Hepatic stellate cell (primary cell): ENCODE data around the gene ROBO2.

ENCODE experiments used
- DNase-seq: peaks from one replicate; pipeline ENCODE4 v3.0.0; 2011; ENCODE audit warnings: low spot score

ROBO2 gene

GRCh38 chr3:77190374-77190773 is 150.5 kb downstream of the ROBO2 start:
- no peak for DNase-seq

GRCh38 chr3:77191014-77191413 is 151.1 kb downstream of the ROBO2 start:
- DNase-seq, result no peak

GRCh38 chr3:77191640-77192039 is 151.7 kb downstream of the ROBO2 start:
- DNase-seq, result no peak

GRCh38 chr3:77195766-77196545 is 156.1 kb downstream of the ROBO2 start:
- DNase-seq, result no peak

- DNase-seq, result no peak
Measured at GRCh38 chr3:77197408-77197807, 157.5 kb downstream of the ROBO2 start.

- no peak for DNase-seq
Measured at GRCh38 chr3:77203851-77204250, 164.0 kb downstream of the ROBO2 start.

- no peak for DNase-seq
Measured at GRCh38 chr3:77204788-77205187, 164.9 kb downstream of the ROBO2 start.

- DNase-seq, result no peak
Measured at GRCh38 chr3:77207753-77208152, 167.9 kb downstream of the ROBO2 start.

GRCh38 chr3:77222701-77223100 is 182.8 kb downstream of the ROBO2 start:
- DNase-seq, result no peak

GRCh38 chr3:77227567-77227966 is 187.7 kb downstream of the ROBO2 start:
- DNase-seq, result no peak

GRCh38 chr3:77232557-77232956 is 192.7 kb downstream of the ROBO2 start:
- no peak for DNase-seq

- no peak for DNase-seq
Measured at GRCh38 chr3:77234004-77234403, 194.1 kb downstream of the ROBO2 start.

- DNase-seq, result no peak
Measured at GRCh38 chr3:77236118-77236517, 196.2 kb downstream of the ROBO2 start.

- DNase-seq, result no peak
Measured at GRCh38 chr3:77240072-77240650, 200.3 kb downstream of the ROBO2 start.

GRCh38 chr3:77242371-77242770 is 202.5 kb downstream of the ROBO2 start:
- no peak for DNase-seq

- DNase-seq, result no peak
Measured at GRCh38 chr3:77244981-77245380, 205.1 kb downstream of the ROBO2 start.

- no peak for DNase-seq
Measured at GRCh38 chr3:77247061-77247460, 207.2 kb downstream of the ROBO2 start.

- DNase-seq, result no peak
Measured at GRCh38 chr3:77247817-77248216, 207.9 kb downstream of the ROBO2 start.

GRCh38 chr3:77248420-77248819 is 208.5 kb downstream of the ROBO2 start:
- no peak for DNase-seq

GRCh38 chr3:77251136-77251535 is 211.2 kb downstream of the ROBO2 start:
- DNase-seq, result no peak

- peak; percentile 23 for DNase-seq
Measured at GRCh38 chr3:77254967-77255831, 215.3 kb downstream of the ROBO2 start.

- DNase-seq, result no peak
Measured at GRCh38 chr3:77256584-77257503, 216.9 kb downstream of the ROBO2 start.
